Measurements from ENCODE around the gene HGF. TPM values are rescaled to one million over a fixed set of nuclear protein-coding genes. Genes with fewer than 3 reads are reported as not detected.
"Not testable (repeated sequence)": the region's sequence is repeated elsewhere in the genome, so short reads cannot be mapped to it uniquely, and the experiment has no call there.

Gene HGF
- total and polyA plus RNA-seq, 4 donors: 3.1 to 25.5 (median 12.3) TPM

DNA sequence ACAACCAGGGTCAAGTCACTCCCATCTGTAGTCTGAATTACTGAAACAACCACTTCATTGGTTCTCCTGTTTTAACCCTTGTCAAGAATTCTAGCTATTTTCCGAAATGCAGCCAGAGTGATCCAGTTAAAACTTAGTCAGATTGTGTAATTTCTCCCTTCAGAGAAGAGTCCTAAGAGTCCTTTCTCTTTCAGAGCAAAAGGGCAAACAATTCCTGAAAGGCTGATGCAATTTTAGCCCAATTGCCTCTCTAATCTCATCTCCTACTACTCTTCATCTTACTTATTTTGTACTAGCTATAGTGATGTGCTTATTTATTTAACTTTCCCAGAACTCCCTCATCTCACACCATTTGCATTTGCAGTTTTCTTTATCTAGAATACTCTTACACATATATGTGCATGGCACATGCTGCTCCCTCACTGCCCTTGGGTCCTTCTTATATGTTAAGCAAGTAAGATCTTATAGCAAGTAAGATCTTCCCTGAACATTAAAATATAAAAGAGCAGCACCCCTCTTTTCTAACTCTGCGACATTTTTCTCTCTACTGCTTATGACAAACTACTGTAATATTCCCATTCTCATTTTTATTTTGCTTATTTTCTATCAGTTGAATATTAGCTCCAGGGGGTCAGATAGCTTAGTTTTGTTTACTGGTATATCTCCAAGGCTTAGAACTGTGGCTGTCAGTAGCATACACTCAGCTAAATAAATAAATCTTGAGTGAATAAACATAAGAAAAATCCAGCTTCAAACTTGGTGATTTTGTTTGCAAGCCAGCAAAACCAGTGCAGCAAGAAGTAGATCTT lies 44.6 kb downstream of the HGF start:
- H3K4me1 ChIP-seq (ENCODE audit: control insufficient read depth in 5 of 5, insufficient read depth in 5 of 5, low read length in 5 of 5): peaks cover 0 to 2% (median 0%) of the 10 kb centered on the region in 5 donors
- no peak for DNase-seq
- no peak overlapping the region for H3K4me3 ChIP-seq
- 84 to 94% methylated on average over 2 of the region's 2 CpGs for WGBS, 2 donors
- no peaks in the 10 kb centered on the region for H3K27me3 ChIP-seq (ENCODE audit: control insufficient read depth in 3 of 3, insufficient read depth in 3 of 3, low read length in 2 of 3)
- no peak overlapping the region for H3K27ac ChIP-seq (ENCODE audit: low read depth in 1 of 2, low read length in 1 of 2)
- H3K9ac ChIP-seq (ENCODE audit: insufficient read depth in 1 of 2, low read length in 2 of 2): no peak overlapping the region
- peaks cover 0 to 3% (median 0%) of the 10 kb centered on the region in 4 donors for H3K9me3 ChIP-seq (ENCODE audit: control insufficient read depth in 4 of 4, insufficient read depth in 3 of 4, low read length in 3 of 4)
- TF ChIP-seq CTCF (IDR thresholded peaks at IDR 0.05; ENCODE audit: control extremely low read depth, extremely low read depth): no peak
- H3K36me3 ChIP-seq (ENCODE audit: control insufficient read depth in 4 of 4, insufficient read depth in 4 of 4, low read length in 4 of 4): peaks cover 0 to 21% (median 10%) of the 10 kb centered on the region in 4 donors
- no peak for ATAC-seq (ENCODE audit: insufficient read depth, low FRiP score)

GRCh38 chr7:81722250-81722649 lies 47.6 kb downstream of the HGF start:
- ATAC-seq (ENCODE audit: insufficient read depth, low FRiP score); H3K4me3 ChIP-seq; H3K9me3 ChIP-seq (ENCODE audit: control insufficient read depth in 4 of 4, insufficient read depth in 3 of 4, low read length in 3 of 4); H3K4me1 ChIP-seq (ENCODE audit: control insufficient read depth in 5 of 5, insufficient read depth in 5 of 5, low read length in 5 of 5); H3K27ac ChIP-seq (ENCODE audit: low read depth in 1 of 2, low read length in 1 of 2); H3K27me3 ChIP-seq (ENCODE audit: control insufficient read depth in 3 of 3, insufficient read depth in 3 of 3, low read length in 2 of 3); DNase-seq; H3K9ac ChIP-seq (ENCODE audit: insufficient read depth in 1 of 2, low read length in 2 of 2): not testable (repeated sequence)
- peaks cover 0 to 23% (median 8%) of the 10 kb centered on the region in 4 donors for H3K36me3 ChIP-seq (ENCODE audit: control insufficient read depth in 4 of 4, insufficient read depth in 4 of 4, low read length in 4 of 4)
- 95 to 99% methylated on average over 8 of the region's 8 CpGs for WGBS, 2 donors

DNA sequence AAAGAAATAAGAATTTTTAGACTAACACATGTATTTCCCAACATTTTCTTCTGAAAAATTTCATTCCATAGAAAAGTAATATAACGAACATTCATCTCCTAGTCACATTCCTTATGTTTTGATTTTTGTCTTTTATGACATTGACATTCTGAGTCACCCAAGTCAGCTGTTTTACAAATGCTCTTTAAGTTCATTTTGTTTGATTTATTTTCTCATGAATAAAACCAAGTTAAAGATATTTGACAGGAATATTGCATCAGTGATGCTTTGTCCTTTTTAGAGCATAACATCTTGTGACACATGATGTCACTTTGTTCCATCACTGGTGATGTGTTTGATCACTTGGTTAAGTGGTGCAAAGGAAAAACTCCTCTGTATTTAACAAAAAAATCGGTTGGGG lies 48.4 kb downstream of the HGF start:
- 79 to 89% methylated on average over 2 of the region's 2 CpGs for WGBS, 2 donors
- no peak for ATAC-seq (ENCODE audit: insufficient read depth, low FRiP score)

More for the DNA sequence above, 48.4 kb downstream of the HGF start:
- Histone ChIP-seq H3K4me3 (no peak overlapping the region), H3K9ac (ENCODE audit: insufficient read depth in 1 of 2, low read length in 2 of 2) (no peak overlapping the region), H3K36me3 (ENCODE audit: control insufficient read depth in 4 of 4, insufficient read depth in 4 of 4, low read length in 4 of 4) (peaks cover 0 to 23% (median 8%) of the 10 kb centered on the region in 4 donors), H3K4me1 (ENCODE audit: control insufficient read depth in 5 of 5, insufficient read depth in 5 of 5, low read length in 5 of 5) (peaks cover 0 to 2% (median 0%) of the 10 kb centered on the region in 5 donors), H3K27me3 (ENCODE audit: control insufficient read depth in 3 of 3, insufficient read depth in 3 of 3, low read length in 2 of 3) (no peaks in the 10 kb centered on the region), H3K27ac (ENCODE audit: low read depth in 1 of 2, low read length in 1 of 2) (no peak overlapping the region), H3K9me3 (ENCODE audit: control insufficient read depth in 4 of 4, insufficient read depth in 3 of 4, low read length in 3 of 4) (peaks cover 0 to 3% (median 0%) of the 10 kb centered on the region in 4 donors)
- no peak for DNase-seq
- no peak for TF ChIP-seq CTCF (IDR thresholded peaks at IDR 0.05; ENCODE audit: control extremely low read depth, extremely low read depth)

Measured in lung (tissue), 12 donors.